Stomach smooth muscle (tissue), 2 donors: Measurements from ENCODE around the gene VANGL1.

Source experiments
- H3K27ac ChIP-seq: one replicate; pipeline ENCODE4 v1.7.0; 2013; ENCODE audit warnings: mild to moderate bottlenecking, low read length, inconsistent platforms
- H3K27me3 ChIP-seq, 2 donors: one replicate each; pipeline ENCODE4 v1.7.0; 2013; ENCODE audit warnings: low read length in 2 of 2; ENCODE audit not compliant: insufficient read depth in 2 of 2, control insufficient read depth in 1 of 2
- H3K36me3 ChIP-seq, 2 donors: one replicate each; pipeline ENCODE4 v1.7.0; 2013; ENCODE audit warnings: low read length in 2 of 2; ENCODE audit not compliant: control insufficient read depth in 2 of 2, insufficient read depth in 2 of 2
- H3K4me1 ChIP-seq: one replicate; pipeline ENCODE4 v1.7.0; 2013; ENCODE audit warnings: low read length; ENCODE audit not compliant: control insufficient read depth, insufficient read depth
- H3K4me3 ChIP-seq, 2 donors: one replicate each; pipeline ENCODE4 v1.7.0; 2013; ENCODE audit warnings: low read length in 2 of 2
- H3K9ac ChIP-seq, 2 donors: one replicate each; pipeline ENCODE4 v1.7.0; 2013; ENCODE audit warnings: low read length in 2 of 2, mild to moderate bottlenecking in 1 of 2
- H3K9me3 ChIP-seq, 2 donors: one replicate each; pipeline ENCODE4 v1.7.0; 2013; ENCODE audit warnings: low read length in 2 of 2; ENCODE audit not compliant: control insufficient read depth in 2 of 2
- donor health status: healthy.
- donor health status: Pancreatic carcinoma.

VANGL1 gene

GRCh38 chr1:115678141-115678540 lies 36.4 kb downstream of the VANGL1 start:
- H3K4me3 ChIP-seq, result peak overlapping the region in 1 of 2 donors; percentile 8
- H3K9me3 ChIP-seq, result no peaks in the 10 kb centered on the region
- peaks cover 0 to under 1% of the 10 kb centered on the region in 2 donors for H3K36me3 ChIP-seq
- peaks cover 48% of the 10 kb centered on the region for H3K4me1 ChIP-seq
- H3K27ac ChIP-seq, result peak overlapping the region; percentile 76
- no peaks in the 10 kb centered on the region for H3K27me3 ChIP-seq
- H3K9ac ChIP-seq, result no peak overlapping the region

- Histone ChIP-seq H3K9ac (peak overlapping the region; percentile 13 to 29), H3K27me3 (no peaks in the 10 kb centered on the region), H3K36me3 (peaks cover under 1 to 3% of the 10 kb centered on the region in 2 donors), H3K4me3 (peak overlapping the region in 1 of 2 donors; percentile 29), H3K9me3 (no peaks in the 10 kb centered on the region), H3K27ac (peak overlapping the region; percentile 76), H3K4me1 (peaks cover 43% of the 10 kb centered on the region)
Measured at GRCh38 chr1:115679141-115679611, 37.4 kb downstream of the VANGL1 start.

GRCh38 chr1:115680730-115681111 lies 39.0 kb downstream of the VANGL1 start:
- H3K27ac ChIP-seq, result peak overlapping the region; percentile 76
- H3K4me3 ChIP-seq, result no peak overlapping the region
- H3K9me3 ChIP-seq, result no peaks in the 10 kb centered on the region
- H3K4me1 ChIP-seq, result peaks cover 43% of the 10 kb centered on the region
- H3K9ac ChIP-seq, result no peak overlapping the region
- no peaks in the 10 kb centered on the region for H3K27me3 ChIP-seq
- peaks cover 14 to 18% of the 10 kb centered on the region in 2 donors for H3K36me3 ChIP-seq

GRCh38 chr1:115682792-115683191 lies 41.0 kb downstream of the VANGL1 start:
- H3K27me3 ChIP-seq, result no peaks in the 10 kb centered on the region
- no peak overlapping the region for H3K9ac ChIP-seq
- no peaks in the 10 kb centered on the region for H3K9me3 ChIP-seq
- no peak overlapping the region for H3K4me3 ChIP-seq
- H3K27ac ChIP-seq, result no peak overlapping the region
- H3K4me1 ChIP-seq, result peaks cover 27% of the 10 kb centered on the region
- peaks cover 16 to 19% of the 10 kb centered on the region in 2 donors for H3K36me3 ChIP-seq

- Histone ChIP-seq H3K27ac (no peak overlapping the region), H3K4me1 (peaks cover 3% of the 10 kb centered on the region), H3K9me3 (no peaks in the 10 kb centered on the region), H3K9ac (no peak overlapping the region), H3K27me3 (no peaks in the 10 kb centered on the region), H3K4me3 (no peak overlapping the region), H3K36me3 (peaks cover 20 to 23% of the 10 kb centered on the region in 2 donors)
Measured at GRCh38 chr1:115685029-115685705, 43.4 kb downstream of the VANGL1 start.

- no peak overlapping the region for H3K9ac ChIP-seq
- no peaks in the 10 kb centered on the region for H3K4me1 ChIP-seq
- H3K27ac ChIP-seq, result no peak overlapping the region
- H3K4me3 ChIP-seq, result no peak overlapping the region
- no peaks in the 10 kb centered on the region for H3K27me3 ChIP-seq
- H3K36me3 ChIP-seq, result peaks cover 36 to 38% of the 10 kb centered on the region in 2 donors
- no peaks in the 10 kb centered on the region for H3K9me3 ChIP-seq
Measured at GRCh38 chr1:115687744-115688143, 46.0 kb downstream of the VANGL1 start.

- Histone ChIP-seq H3K4me1 (no peaks in the 10 kb centered on the region), H3K27ac (no peak overlapping the region), H3K9ac (no peak overlapping the region), H3K27me3 (no peaks in the 10 kb centered on the region), H3K36me3 (peaks cover 18 to 20% of the 10 kb centered on the region in 2 donors), H3K9me3 (no peaks in the 10 kb centered on the region), H3K4me3 (no peak overlapping the region)
Measured at GRCh38 chr1:115690972-115691371, 49.2 kb downstream of the VANGL1 start.

GRCh38 chr1:115692224-115692623 lies 50.5 kb downstream of the VANGL1 start:
- H3K9me3 ChIP-seq, result no peaks in the 10 kb centered on the region
- H3K9ac ChIP-seq, result no peak overlapping the region
- H3K4me1 ChIP-seq, result no peaks in the 10 kb centered on the region
- H3K36me3 ChIP-seq, result peaks cover 18 to 20% of the 10 kb centered on the region in 2 donors
- H3K27ac ChIP-seq, result no peak overlapping the region
- no peaks in the 10 kb centered on the region for H3K27me3 ChIP-seq
- no peak overlapping the region for H3K4me3 ChIP-seq

GRCh38 chr1:115694805-115695204 lies 53.0 kb downstream of the VANGL1 start:
- peaks cover 18 to 20% of the 10 kb centered on the region in 2 donors for H3K36me3 ChIP-seq

GRCh38 chr1:115697619-115698018 lies 55.8 kb downstream of the VANGL1 start:
- Histone ChIP-seq H3K27me3 (no peaks in the 10 kb centered on the region), H3K27ac (no peak overlapping the region), H3K36me3 (no peaks in the 10 kb centered on the region), H3K4me1 (no peaks in the 10 kb centered on the region), H3K4me3 (no peak overlapping the region), H3K9ac (no peak overlapping the region), H3K9me3 (no peaks in the 10 kb centered on the region)

More at GRCh38 chr1:115694805-115695204, 53.0 kb downstream of the VANGL1 start:
- Histone ChIP-seq H3K9me3 (no peaks in the 10 kb centered on the region), H3K4me1 (no peaks in the 10 kb centered on the region), H3K4me3 (no peak overlapping the region), H3K9ac (no peak overlapping the region), H3K27me3 (no peaks in the 10 kb centered on the region), H3K27ac (no peak overlapping the region)

- Histone ChIP-seq H3K27me3 (no peaks in the 10 kb centered on the region), H3K9ac (no peak overlapping the region), H3K9me3 (no peaks in the 10 kb centered on the region), H3K27ac (no peak overlapping the region), H3K4me3 (no peak overlapping the region), H3K36me3 (no peaks in the 10 kb centered on the region), H3K4me1 (no peaks in the 10 kb centered on the region)
Measured at GRCh38 chr1:115701090-115701489, 59.3 kb downstream of the VANGL1 start.
